Measurements from ENCODE around the gene PHLPP1. TPM values are rescaled to one million over a fixed set of nuclear protein-coding genes. Genes with fewer than 3 reads are reported as not detected.

PHLPP1 gene
- total RNA-seq, 5 donors from 2014 or later (not counting 1 experiment from before 2014, with no cell fraction given): 6.9 to 11.5 (median 7.4) TPM

- CTCF ChIA-PET: no interaction called here
- WGBS (ENCODE audit: insufficient coverage): no CpG with 5 or more reads among the region's 2 CpGs
- no peak overlapping the region for H3K27ac Mint-ChIP-seq
Observed at GRCh38 chr18:62898359-62898758, 183.0 kb downstream of the PHLPP1 start.

DNA sequence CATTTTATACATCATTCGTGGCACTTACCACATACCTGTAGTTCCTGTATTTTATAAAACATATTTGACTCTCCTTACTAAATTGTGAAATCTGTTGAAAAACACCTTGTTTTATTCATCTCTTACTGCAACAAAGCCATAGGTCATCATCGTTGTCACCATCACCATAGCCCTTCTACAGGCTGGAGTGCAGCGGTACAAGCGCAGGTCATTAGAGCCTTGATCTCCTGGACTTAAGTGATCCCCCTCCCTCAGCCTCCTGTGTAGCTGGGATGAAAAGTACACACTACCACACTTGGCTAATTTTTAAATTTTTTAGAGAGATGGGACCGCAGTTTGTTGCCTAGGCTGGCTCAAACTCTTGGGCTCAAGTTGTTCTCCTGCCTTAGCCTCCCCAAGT is 184.2 kb downstream of the PHLPP1 start:
- no peaks in the 10 kb centered on the region for H3K4me1 ChIP-seq (ENCODE audit: control insufficient read depth in 1 of 2, extremely low read depth in 1 of 2, insufficient read depth in 2 of 2, low read length in 2 of 2)
- 100% methylated on average over 1 of the region's 5 CpGs for WGBS (ENCODE audit: insufficient coverage)
- no peaks in the 10 kb centered on the region for H3K4me1 Mint-ChIP-seq
- H3K36me3 ChIP-seq (ENCODE audit: control insufficient read depth in 2 of 2, extremely low read depth in 1 of 2, insufficient read depth in 1 of 2, low read length in 1 of 2): no peaks in the 10 kb centered on the region
- peaks cover 41% of the 10 kb centered on the region for H3K36me3 Mint-ChIP-seq
- CTCF ChIA-PET: no interaction called here
- H3K4me3 ChIP-seq (ENCODE audit: control insufficient read depth in 1 of 2, extremely low read depth in 1 of 2, low read length in 1 of 2): no peak overlapping the region
- POLR2A ChIA-PET: no interaction called here
- no peaks in the 10 kb centered on the region for H3K9me3 Mint-ChIP-seq
- no peaks in the 10 kb centered on the region for H3K27me3 ChIP-seq (replicated peaks in 1 of 2; ENCODE audit: control insufficient read depth in 2 of 2, extremely low read depth in 1 of 2, insufficient read depth in 2 of 2, low read length in 1 of 2)
- no peak overlapping the region for H3K27ac Mint-ChIP-seq
- DNase-seq: no peak
- no peaks in the 10 kb centered on the region for H3K27me3 Mint-ChIP-seq
- H3K27ac ChIP-seq (ENCODE audit: low read length): no peak overlapping the region
- ATAC-seq (replicated peaks in 1 of 4): no peak
- no peak overlapping the region for H3K4me3 Mint-ChIP-seq
- no peaks in the 10 kb centered on the region for H3K9me3 ChIP-seq

More at GRCh38 chr18:62898359-62898758, 183.0 kb downstream of the PHLPP1 start:
- no peak for ATAC-seq (replicated peaks in 1 of 4)
- no peak overlapping the region for H3K27ac ChIP-seq (ENCODE audit: low read length)
- Mint-ChIP-seq H3K4me3 (no peak overlapping the region), H3K27me3 (no peaks in the 10 kb centered on the region), H3K4me1 (no peaks in the 10 kb centered on the region), H3K36me3 (peaks cover 38% of the 10 kb centered on the region), H3K9me3 (no peaks in the 10 kb centered on the region)
- no peaks in the 10 kb centered on the region for H3K9me3 ChIP-seq
- no peak for DNase-seq
- POLR2A ChIA-PET: no interaction called here
- no peaks in the 10 kb centered on the region for H3K4me1 ChIP-seq (ENCODE audit: control insufficient read depth in 1 of 2, extremely low read depth in 1 of 2, insufficient read depth in 2 of 2, low read length in 2 of 2)
- H3K36me3 ChIP-seq (ENCODE audit: control insufficient read depth in 2 of 2, extremely low read depth in 1 of 2, insufficient read depth in 1 of 2, low read length in 1 of 2): no peaks in the 10 kb centered on the region
- no peaks in the 10 kb centered on the region for H3K27me3 ChIP-seq (replicated peaks in 1 of 2; ENCODE audit: control insufficient read depth in 2 of 2, extremely low read depth in 1 of 2, insufficient read depth in 2 of 2, low read length in 1 of 2)
- no peak overlapping the region for H3K4me3 ChIP-seq (ENCODE audit: control insufficient read depth in 1 of 2, extremely low read depth in 1 of 2, low read length in 1 of 2)

DNA sequence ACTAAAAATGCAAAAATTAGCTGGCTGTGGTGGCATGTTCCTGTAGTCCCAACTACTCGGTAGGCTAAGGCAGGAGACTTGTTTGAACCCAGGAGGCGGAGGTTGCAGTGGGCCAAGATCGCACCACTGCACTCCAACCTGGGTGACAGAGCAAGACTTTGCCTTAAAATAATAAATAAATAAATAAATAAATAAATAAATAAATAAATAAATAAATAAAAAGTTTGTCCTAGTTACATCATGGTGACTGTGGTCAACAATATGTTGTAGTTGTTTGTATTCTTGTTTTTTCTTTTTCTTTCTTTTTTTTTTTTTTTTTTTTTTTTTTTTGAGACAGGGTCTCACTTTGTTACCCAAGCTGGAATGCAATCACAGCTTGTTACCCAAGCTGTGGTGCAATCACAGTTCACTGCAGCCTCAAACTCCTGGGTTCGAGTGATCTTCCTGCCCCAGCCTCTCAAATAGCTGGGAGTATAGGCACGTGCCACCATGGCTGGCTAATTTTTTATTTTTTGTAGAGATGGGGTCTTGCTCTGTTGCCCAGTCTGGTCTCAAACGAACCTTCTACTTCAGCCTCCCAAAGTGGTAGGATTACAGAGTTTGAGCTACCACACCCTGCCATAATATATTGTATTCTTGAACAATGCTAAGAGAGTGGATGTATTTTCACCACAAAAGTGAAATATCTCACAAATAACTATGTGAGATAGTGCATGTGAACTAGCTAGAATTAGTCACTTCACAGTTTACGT is 185.0 kb downstream of the PHLPP1 start:
- no peak for DNase-seq
- no peak for ATAC-seq (replicated peaks in 1 of 4)
- no CpG with 5 or more reads among the region's 7 CpGs for WGBS (ENCODE audit: insufficient coverage)
- no peaks in the 10 kb centered on the region for H3K9me3 ChIP-seq
- no peaks in the 10 kb centered on the region for H3K4me1 Mint-ChIP-seq
- no peaks in the 10 kb centered on the region for H3K27me3 Mint-ChIP-seq
- H3K4me3 ChIP-seq (ENCODE audit: control insufficient read depth in 1 of 2, extremely low read depth in 1 of 2, low read length in 1 of 2): no peak overlapping the region
- H3K36me3 Mint-ChIP-seq: peaks cover 47% of the 10 kb centered on the region
- no peak overlapping the region for H3K27ac ChIP-seq (ENCODE audit: low read length)
- no peak overlapping the region for H3K27ac Mint-ChIP-seq
- no peaks in the 10 kb centered on the region for H3K36me3 ChIP-seq (ENCODE audit: control insufficient read depth in 2 of 2, extremely low read depth in 1 of 2, insufficient read depth in 1 of 2, low read length in 1 of 2)
- H3K4me3 Mint-ChIP-seq: no peak overlapping the region
- H3K9me3 Mint-ChIP-seq: no peaks in the 10 kb centered on the region
- H3K4me1 ChIP-seq (ENCODE audit: control insufficient read depth in 1 of 2, extremely low read depth in 1 of 2, insufficient read depth in 2 of 2, low read length in 2 of 2): no peaks in the 10 kb centered on the region
- ChIA-PET CTCF (no interaction called here), POLR2A (no interaction called here)
- H3K27me3 ChIP-seq (replicated peaks in 1 of 2; ENCODE audit: control insufficient read depth in 2 of 2, extremely low read depth in 1 of 2, insufficient read depth in 2 of 2, low read length in 1 of 2): no peaks in the 10 kb centered on the region

DNA sequence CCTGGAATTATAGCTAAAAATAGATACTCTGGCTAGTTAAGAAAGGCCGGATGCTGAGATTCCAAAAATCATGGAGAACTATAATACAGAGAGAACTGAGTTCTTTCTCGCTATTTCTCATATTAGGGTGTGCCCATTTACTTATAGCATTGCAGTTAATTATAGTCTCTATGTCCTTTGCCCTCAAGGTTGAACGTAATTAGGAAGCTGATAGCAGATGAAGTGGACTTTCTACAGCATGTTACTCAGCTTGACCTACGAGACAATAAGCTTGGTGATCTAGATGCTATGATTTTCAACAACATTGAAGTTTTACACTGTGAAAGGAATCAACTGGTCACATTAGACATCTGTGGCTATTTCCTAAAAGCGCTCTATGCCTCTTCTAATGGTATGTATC is 187.4 kb downstream of the PHLPP1 start:
- POLR2A ChIA-PET: no interaction called here
- Mint-ChIP-seq H3K27me3 (no peaks in the 10 kb centered on the region), H3K36me3 (peaks cover 43% of the 10 kb centered on the region), H3K9me3 (no peaks in the 10 kb centered on the region), H3K4me3 (no peak overlapping the region), H3K4me1 (no peaks in the 10 kb centered on the region), H3K27ac (no peak overlapping the region)
- no peaks in the 10 kb centered on the region for H3K9me3 ChIP-seq
- no peaks in the 10 kb centered on the region for H3K4me1 ChIP-seq (ENCODE audit: control insufficient read depth in 1 of 2, extremely low read depth in 1 of 2, insufficient read depth in 2 of 2, low read length in 2 of 2)
- no peak for ATAC-seq (replicated peaks in 1 of 4)
- H3K36me3 ChIP-seq (ENCODE audit: control insufficient read depth in 2 of 2, extremely low read depth in 1 of 2, insufficient read depth in 1 of 2, low read length in 1 of 2): no peaks in the 10 kb centered on the region
- DNase-seq: no peak
- no peak overlapping the region for H3K4me3 ChIP-seq (ENCODE audit: control insufficient read depth in 1 of 2, extremely low read depth in 1 of 2, low read length in 1 of 2)
- no peak overlapping the region for H3K27ac ChIP-seq (ENCODE audit: low read length)
- H3K27me3 ChIP-seq (replicated peaks in 1 of 2; ENCODE audit: control insufficient read depth in 2 of 2, extremely low read depth in 1 of 2, insufficient read depth in 2 of 2, low read length in 1 of 2): no peaks in the 10 kb centered on the region
- no CpG with 5 or more reads among the region's 5 CpGs for WGBS (ENCODE audit: insufficient coverage)
- CTCF ChIA-PET: no interaction called here

- Histone ChIP-seq H3K27ac (ENCODE audit: low read length) (no peak overlapping the region), H3K27me3 (replicated peaks in 1 of 2; ENCODE audit: control insufficient read depth in 2 of 2, extremely low read depth in 1 of 2, insufficient read depth in 2 of 2, low read length in 1 of 2) (no peaks in the 10 kb centered on the region), H3K9me3 (no peaks in the 10 kb centered on the region), H3K4me3 (ENCODE audit: control insufficient read depth in 1 of 2, extremely low read depth in 1 of 2, low read length in 1 of 2) (no peak overlapping the region), H3K4me1 (ENCODE audit: control insufficient read depth in 1 of 2, extremely low read depth in 1 of 2, insufficient read depth in 2 of 2, low read length in 2 of 2) (no peaks in the 10 kb centered on the region), H3K36me3 (ENCODE audit: control insufficient read depth in 2 of 2, extremely low read depth in 1 of 2, insufficient read depth in 1 of 2, low read length in 1 of 2) (no peaks in the 10 kb centered on the region)
- H3K27ac Mint-ChIP-seq: no peak overlapping the region
- no peak for ATAC-seq (replicated peaks in 1 of 4)
- no CpG with 5 or more reads among the region's 2 CpGs for WGBS (ENCODE audit: insufficient coverage)
- H3K4me1 Mint-ChIP-seq: no peaks in the 10 kb centered on the region
- no peaks in the 10 kb centered on the region for H3K9me3 Mint-ChIP-seq
- ChIA-PET CTCF (no interaction called here), POLR2A (no interaction called here)
- no peak overlapping the region for H3K4me3 Mint-ChIP-seq
- no peak for DNase-seq
- H3K36me3 Mint-ChIP-seq: peaks cover 29% of the 10 kb centered on the region
- no peaks in the 10 kb centered on the region for H3K27me3 Mint-ChIP-seq
Observed at GRCh38 chr18:62904396-62905285, 189.3 kb downstream of the PHLPP1 start.

GRCh38 chr18:62912885-62913284 is 197.5 kb downstream of the PHLPP1 start:
- no peaks in the 10 kb centered on the region for H3K9me3 ChIP-seq
- Mint-ChIP-seq H3K4me3 (no peak overlapping the region), H3K27ac (no peak overlapping the region), H3K27me3 (no peaks in the 10 kb centered on the region), H3K36me3 (peaks cover 8% of the 10 kb centered on the region), H3K9me3 (no peaks in the 10 kb centered on the region), H3K4me1 (no peaks in the 10 kb centered on the region)
- no peaks in the 10 kb centered on the region for H3K27me3 ChIP-seq (replicated peaks in 1 of 2; ENCODE audit: control insufficient read depth in 2 of 2, extremely low read depth in 1 of 2, insufficient read depth in 2 of 2, low read length in 1 of 2)
- no peaks in the 10 kb centered on the region for H3K36me3 ChIP-seq (ENCODE audit: control insufficient read depth in 2 of 2, extremely low read depth in 1 of 2, insufficient read depth in 1 of 2, low read length in 1 of 2)
- DNase-seq: no peak
- ChIA-PET CTCF (interaction anchor here in 1 of 2 donors (0.7 kb wide), 1 partner anchor 23 kb away, joined by 3 read pairs; no protein-coding TSS in a partner anchor), POLR2A (no interaction called here)
- no CpG with 5 or more reads among the region's 2 CpGs for WGBS (ENCODE audit: insufficient coverage)
- no peak overlapping the region for H3K27ac ChIP-seq (ENCODE audit: low read length)
- H3K4me1 ChIP-seq (ENCODE audit: control insufficient read depth in 1 of 2, extremely low read depth in 1 of 2, insufficient read depth in 2 of 2, low read length in 2 of 2): no peaks in the 10 kb centered on the region
- ATAC-seq (replicated peaks in 1 of 4): no peak
- H3K4me3 ChIP-seq (ENCODE audit: control insufficient read depth in 1 of 2, extremely low read depth in 1 of 2, low read length in 1 of 2): no peak overlapping the region
